OCI-LY1 (cell line): ENCODE data around the gene GLI3.

Experiments
- EZH2 ChIP-seq: fragments of 200-600 bp; sonication (generic), shearing (Covaris generic); IDR thresholded peaks from 2 replicates; pipeline ENCODE4 v1.8.0; 2017; ENCODE audit warnings: borderline replicate concordance, mixed run types, mild to moderate bottlenecking, antibody characterized with exemption, low read length, moderate library complexity, mixed read lengths
- TF ChIP-seq, protein P1 (sequence below): fragments of 200-600 bp; sonication (generic), shearing (Covaris generic); IDR thresholded peaks from 2 replicates; pipeline ENCODE4 v1.5.1; 2017; ENCODE audit warnings: mild to moderate bottlenecking, antibody characterized with exemption, low read length, moderate library complexity, mixed read lengths

DNA sequence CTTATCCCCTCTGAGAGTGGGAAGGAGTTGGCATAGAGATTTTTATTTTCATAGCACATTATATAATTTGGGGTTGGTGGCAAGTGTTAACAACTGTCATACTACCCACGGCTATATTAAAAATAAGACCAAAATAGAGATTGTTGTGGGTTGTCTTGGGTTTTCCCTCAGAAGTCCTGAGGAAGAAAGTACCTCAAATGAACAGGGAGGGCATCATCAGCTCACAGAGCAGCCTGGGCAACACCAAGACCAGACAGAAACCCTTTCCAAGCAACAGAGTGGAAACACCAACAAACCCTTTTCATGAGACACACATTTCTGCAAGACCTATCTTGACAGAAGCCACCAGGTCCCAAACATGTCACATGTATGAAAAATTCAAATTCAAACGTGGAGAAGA, 121.2 kb downstream of the GLI3 start:
- TF ChIP-seq, protein P1, sequence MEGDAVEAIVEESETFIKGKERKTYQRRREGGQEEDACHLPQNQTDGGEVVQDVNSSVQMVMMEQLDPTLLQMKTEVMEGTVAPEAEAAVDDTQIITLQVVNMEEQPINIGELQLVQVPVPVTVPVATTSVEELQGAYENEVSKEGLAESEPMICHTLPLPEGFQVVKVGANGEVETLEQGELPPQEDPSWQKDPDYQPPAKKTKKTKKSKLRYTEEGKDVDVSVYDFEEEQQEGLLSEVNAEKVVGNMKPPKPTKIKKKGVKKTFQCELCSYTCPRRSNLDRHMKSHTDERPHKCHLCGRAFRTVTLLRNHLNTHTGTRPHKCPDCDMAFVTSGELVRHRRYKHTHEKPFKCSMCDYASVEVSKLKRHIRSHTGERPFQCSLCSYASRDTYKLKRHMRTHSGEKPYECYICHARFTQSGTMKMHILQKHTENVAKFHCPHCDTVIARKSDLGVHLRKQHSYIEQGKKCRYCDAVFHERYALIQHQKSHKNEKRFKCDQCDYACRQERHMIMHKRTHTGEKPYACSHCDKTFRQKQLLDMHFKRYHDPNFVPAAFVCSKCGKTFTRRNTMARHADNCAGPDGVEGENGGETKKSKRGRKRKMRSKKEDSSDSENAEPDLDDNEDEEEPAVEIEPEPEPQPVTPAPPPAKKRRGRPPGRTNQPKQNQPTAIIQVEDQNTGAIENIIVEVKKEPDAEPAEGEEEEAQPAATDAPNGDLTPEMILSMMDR, result no peak
- no peak for TF ChIP-seq EZH2
